ENCODE data around the gene NAA35. TPM values are rescaled to one million over a fixed set of nuclear protein-coding genes. Genes with fewer than 3 reads are reported as not detected.
"Not testable (repeated sequence)": the region's sequence is repeated elsewhere in the genome, so short reads cannot be mapped to it uniquely, and the experiment has no call there.

Gene NAA35
- total RNA-seq, 2 experiments from 2014 or later = 14.2 to 14.6 TPM

GRCh38 chr9:86040861-86041155 is 99.9 kb downstream of the NAA35 start:
- CTCF ChIA-PET = no interaction called here
- Mint-ChIP-seq H3K4me3 (no peak overlapping the region), H3K27me3 (ENCODE audit: low read depth) (peaks cover 5% of the 10 kb centered on the region), H3K9me3 (peaks cover 2% of the 10 kb centered on the region), H3K27ac (no peak overlapping the region), H3K4me1 (ENCODE audit: low read depth) (no peaks in the 10 kb centered on the region), H3K36me3 (ENCODE audit: low read depth) (no peaks in the 10 kb centered on the region)
- DNase-seq = no peak
- intact Hi-C loops (cut with micrococcal nuclease) = no loop called here

DNA sequence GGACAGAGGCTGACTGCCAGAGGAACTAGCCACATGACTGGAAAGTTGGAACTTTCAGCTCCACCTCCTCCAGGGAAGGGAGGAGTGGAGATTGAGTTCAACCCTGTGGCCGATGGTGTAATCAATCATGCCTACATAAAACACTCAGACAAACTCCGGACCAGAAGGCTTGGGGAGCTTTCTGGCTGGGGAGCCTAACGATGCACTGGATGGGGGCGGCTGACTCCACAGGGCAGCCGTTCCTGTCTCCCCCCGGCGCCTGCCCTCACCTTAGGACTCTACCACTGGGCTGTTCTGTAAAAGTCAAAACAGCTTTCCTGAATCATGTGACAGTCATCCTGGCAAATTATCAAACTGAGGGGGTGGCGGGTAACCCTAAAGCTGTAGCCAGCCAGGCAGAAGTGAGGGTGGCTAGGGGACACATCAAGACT is 100.4 kb downstream of the NAA35 start:
- CTCF ChIA-PET = no interaction called here
- no peaks in the 10 kb centered on the region for H3K36me3 Mint-ChIP-seq (ENCODE audit: low read depth)
- H3K27ac Mint-ChIP-seq = no peak overlapping the region
- no peak for DNase-seq
- H3K9me3 Mint-ChIP-seq = peaks cover 2% of the 10 kb centered on the region
- no peaks in the 10 kb centered on the region for H3K4me1 Mint-ChIP-seq (ENCODE audit: low read depth)
- intact Hi-C loops (cut with micrococcal nuclease) = no loop called here
- H3K4me3 Mint-ChIP-seq = no peak overlapping the region
- H3K27me3 Mint-ChIP-seq (ENCODE audit: low read depth) = peaks cover 5% of the 10 kb centered on the region

- Mint-ChIP-seq H3K27ac (no peak overlapping the region), H3K4me3 (no peak overlapping the region), H3K9me3 (peaks cover 2% of the 10 kb centered on the region), H3K36me3 (ENCODE audit: low read depth) (no peaks in the 10 kb centered on the region), H3K4me1 (ENCODE audit: low read depth) (no peaks in the 10 kb centered on the region), H3K27me3 (ENCODE audit: low read depth) (peaks cover 5% of the 10 kb centered on the region)
- CTCF ChIA-PET = no interaction called here
- intact Hi-C loops (cut with micrococcal nuclease) = no loop called here
- DNase-seq = no peak
These were observed 101.4 kb downstream of the NAA35 start for GRCh38 chr9:86042199-86042978.

DNA sequence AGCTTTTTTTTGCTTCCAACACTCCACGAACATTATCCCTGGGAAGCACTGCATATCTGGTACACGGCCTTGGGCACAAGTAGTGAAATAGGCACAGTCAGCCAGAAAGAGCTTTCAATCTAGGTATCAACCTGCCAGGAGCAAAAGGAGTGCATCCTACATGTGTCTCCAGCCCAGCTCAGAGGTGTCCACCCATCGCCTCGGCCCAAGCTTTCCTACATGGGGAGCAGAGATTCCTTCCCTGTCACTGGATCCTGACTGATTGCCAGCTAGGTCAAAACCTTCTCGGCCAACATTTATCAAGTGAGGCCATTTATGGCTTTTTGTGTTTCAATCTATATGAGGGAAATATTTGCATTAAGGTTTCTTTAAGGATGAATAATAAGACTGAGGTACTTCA is 102.6 kb downstream of the NAA35 start:
- no peaks in the 10 kb centered on the region for H3K36me3 Mint-ChIP-seq (ENCODE audit: low read depth)
- H3K9me3 Mint-ChIP-seq = peaks cover 2% of the 10 kb centered on the region
- intact Hi-C loops (cut with micrococcal nuclease) = no loop called here
- peaks cover 1% of the 10 kb centered on the region for H3K27me3 Mint-ChIP-seq (ENCODE audit: low read depth)
- DNase-seq = no peak
- CTCF ChIA-PET = no interaction called here
- H3K27ac Mint-ChIP-seq = no peak overlapping the region
- H3K4me1 Mint-ChIP-seq (ENCODE audit: low read depth) = no peaks in the 10 kb centered on the region
- no peak overlapping the region for H3K4me3 Mint-ChIP-seq

GRCh38 chr9:86043999-86044398 is 103.1 kb downstream of the NAA35 start:
- CTCF ChIA-PET = interaction anchor here (0.6 kb wide), 1 partner anchor 152 kb away, joined by 3 read pairs; no protein-coding TSS in a partner anchor
- Mint-ChIP-seq H3K9me3 (no peaks in the 10 kb centered on the region), H3K36me3 (ENCODE audit: low read depth) (no peaks in the 10 kb centered on the region), H3K27ac (no peak overlapping the region), H3K4me1 (ENCODE audit: low read depth) (no peaks in the 10 kb centered on the region), H3K4me3 (no peak overlapping the region), H3K27me3 (ENCODE audit: low read depth) (no peaks in the 10 kb centered on the region)
- intact Hi-C loops (cut with micrococcal nuclease) = no loop called here
- peak; percentile 6 for DNase-seq

DNA sequence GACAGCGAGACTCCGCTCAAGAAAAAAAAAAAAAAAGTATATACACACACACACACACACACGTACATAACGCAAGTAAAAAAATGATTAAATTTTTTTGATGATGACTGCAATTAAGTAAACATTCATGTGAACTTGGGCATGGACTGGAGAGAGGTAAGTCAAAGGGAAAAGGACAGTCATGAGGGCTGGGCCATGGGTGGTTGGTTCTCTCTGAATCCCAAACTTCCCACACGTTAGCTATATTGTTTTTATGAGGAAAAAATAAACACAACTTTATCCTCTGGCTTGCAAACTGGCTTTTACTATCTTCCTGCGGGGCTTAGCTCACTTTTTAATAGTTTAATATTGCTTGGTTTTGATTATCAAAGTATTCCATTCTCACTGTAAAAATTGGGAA is 104.7 kb downstream of the NAA35 start:
- no peaks in the 10 kb centered on the region for H3K36me3 Mint-ChIP-seq (ENCODE audit: low read depth)
- no peaks in the 10 kb centered on the region for H3K4me1 Mint-ChIP-seq (ENCODE audit: low read depth)
- no peaks in the 10 kb centered on the region for H3K27me3 Mint-ChIP-seq (ENCODE audit: low read depth)
- intact Hi-C loops (cut with micrococcal nuclease) = no loop called here
- H3K27ac Mint-ChIP-seq = no peak overlapping the region
- no peak for DNase-seq
- no peak overlapping the region for H3K4me3 Mint-ChIP-seq
- CTCF ChIA-PET = interaction anchor here (0.6 kb wide), 1 partner anchor 23 kb away, joined by 4 read pairs; no protein-coding TSS in a partner anchor
- H3K9me3 Mint-ChIP-seq = no peaks in the 10 kb centered on the region

- H3K36me3 Mint-ChIP-seq (ENCODE audit: low read depth) = no peaks in the 10 kb centered on the region
- H3K4me1 Mint-ChIP-seq (ENCODE audit: low read depth) = no peaks in the 10 kb centered on the region
- no peaks in the 10 kb centered on the region for H3K9me3 Mint-ChIP-seq
- H3K27ac Mint-ChIP-seq = no peak overlapping the region
- DNase-seq = no peak
- H3K4me3 Mint-ChIP-seq = no peak overlapping the region
- CTCF ChIA-PET = interaction anchor here (0.6 kb wide), 1 partner anchor 22 kb away, joined by 4 read pairs; no protein-coding TSS in a partner anchor
- intact Hi-C loops (cut with micrococcal nuclease) = no loop called here
- H3K27me3 Mint-ChIP-seq (ENCODE audit: low read depth) = no peaks in the 10 kb centered on the region
These were observed 105.2 kb downstream of the NAA35 start for GRCh38 chr9:86046071-86046636.

- Mint-ChIP-seq H3K27me3 (ENCODE audit: low read depth) (no peaks in the 10 kb centered on the region), H3K4me3 (no peak overlapping the region), H3K4me1 (ENCODE audit: low read depth) (no peaks in the 10 kb centered on the region), H3K9me3 (no peaks in the 10 kb centered on the region), H3K36me3 (ENCODE audit: low read depth) (no peaks in the 10 kb centered on the region), H3K27ac (no peak overlapping the region)
- DNase-seq = no peak
- intact Hi-C loops (cut with micrococcal nuclease) = no loop called here
- CTCF ChIA-PET = no interaction called here
These were observed 106.0 kb downstream of the NAA35 start for GRCh38 chr9:86046930-86047341.

GRCh38 chr9:86047361-86047760 is 106.4 kb downstream of the NAA35 start:
- no peak for DNase-seq
- Mint-ChIP-seq H3K4me1 (ENCODE audit: low read depth) (no peaks in the 10 kb centered on the region), H3K27ac (no peak overlapping the region), H3K27me3 (ENCODE audit: low read depth) (no peaks in the 10 kb centered on the region), H3K4me3 (no peak overlapping the region), H3K9me3 (no peaks in the 10 kb centered on the region), H3K36me3 (ENCODE audit: low read depth) (no peaks in the 10 kb centered on the region)
- CTCF ChIA-PET = no interaction called here
- intact Hi-C loops (cut with micrococcal nuclease) = no loop called here

- H3K27ac Mint-ChIP-seq; DNase-seq; intact Hi-C loops (cut with micrococcal nuclease); CTCF ChIA-PET; H3K36me3 Mint-ChIP-seq (ENCODE audit: low read depth); H3K27me3 Mint-ChIP-seq (ENCODE audit: low read depth); H3K4me3 Mint-ChIP-seq; H3K4me1 Mint-ChIP-seq (ENCODE audit: low read depth); H3K9me3 Mint-ChIP-seq: not testable (repeated sequence)
These were observed 107.2 kb downstream of the NAA35 start for GRCh38 chr9:86048018-86048742.

DNA sequence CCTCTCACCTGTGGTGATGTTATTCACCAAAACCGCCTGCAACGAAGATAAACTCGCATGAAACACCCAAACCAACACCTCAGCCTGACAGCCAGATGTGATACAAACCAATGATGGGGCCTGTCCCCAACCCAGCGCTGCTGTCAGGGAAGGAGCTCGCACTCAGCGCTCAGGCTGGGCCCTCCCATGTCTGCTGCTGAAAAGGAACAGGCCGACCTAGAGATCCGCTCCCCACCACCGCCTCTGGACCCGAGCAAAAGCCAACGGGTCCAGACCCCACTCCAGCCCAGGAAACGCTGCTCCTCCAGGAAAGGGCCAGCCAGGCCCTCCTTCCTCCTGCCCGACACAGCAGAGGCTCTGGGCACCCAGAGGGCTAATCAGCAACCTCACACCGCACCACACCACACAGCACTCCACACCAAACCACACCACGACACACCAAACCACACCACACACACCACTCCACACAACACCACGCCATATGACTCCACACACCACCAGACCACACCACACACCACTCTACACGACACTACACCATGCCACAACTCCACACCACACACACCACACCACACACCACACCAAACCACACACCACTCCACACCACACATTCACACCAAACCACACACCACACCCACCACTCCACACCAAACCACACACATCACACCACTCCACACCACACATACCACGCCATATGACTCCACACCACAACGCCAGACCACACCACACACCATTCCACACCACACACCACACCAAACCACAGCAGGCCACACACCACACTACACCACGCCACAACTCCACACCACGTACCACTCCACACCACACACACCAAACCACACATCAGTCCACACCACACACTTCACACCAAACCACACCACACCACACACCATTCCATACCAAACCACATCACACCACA is 111.9 kb downstream of the NAA35 start:
- CTCF ChIA-PET = no interaction called here
- no peaks in the 10 kb centered on the region for H3K36me3 Mint-ChIP-seq (ENCODE audit: low read depth)
- intact Hi-C loops (cut with micrococcal nuclease) = no loop called here

GRCh38 chr9:86054695-86055094 is 113.7 kb downstream of the NAA35 start:
- H3K36me3 Mint-ChIP-seq (ENCODE audit: low read depth) = no peaks in the 10 kb centered on the region
- no peak for DNase-seq
- intact Hi-C loops (cut with micrococcal nuclease) = no loop called here
- H3K4me1 Mint-ChIP-seq (ENCODE audit: low read depth) = no peaks in the 10 kb centered on the region
- CTCF ChIA-PET = no interaction called here
- peaks cover 2% of the 10 kb centered on the region for H3K27me3 Mint-ChIP-seq (ENCODE audit: low read depth)
- no peaks in the 10 kb centered on the region for H3K9me3 Mint-ChIP-seq
- no peak overlapping the region for H3K27ac Mint-ChIP-seq
- H3K4me3 Mint-ChIP-seq = no peak overlapping the region

More for the DNA sequence above, 111.9 kb downstream of the NAA35 start:
- H3K4me3 Mint-ChIP-seq = no peak overlapping the region
- H3K4me1 Mint-ChIP-seq (ENCODE audit: low read depth) = no peaks in the 10 kb centered on the region
- H3K27me3 Mint-ChIP-seq (ENCODE audit: low read depth) = no peaks in the 10 kb centered on the region
- H3K9me3 Mint-ChIP-seq = no peaks in the 10 kb centered on the region
- H3K27ac Mint-ChIP-seq = no peak overlapping the region
- DNase-seq = no peak
